ENCODE data around the gene ZNF445. TPM values are rescaled to one million over a fixed set of nuclear protein-coding genes. Genes with fewer than 3 reads are reported as not detected.
"Not testable (repeated sequence)": the region's sequence is repeated elsewhere in the genome, so short reads cannot be mapped to it uniquely, and the experiment has no call there.

The ZNF445 gene
- total RNA-seq, 4 donors from 2014 or later, result 4.6 to 10.1 (median 6.6) TPM

GRCh38 chr3:44420676-44421075, 56.8 kb downstream of the ZNF445 start:
- TF ChIP-seq CTCF (IDR thresholded peaks at IDR 0.05), result no peak
- no peak for ATAC-seq (ENCODE audit: low FRiP score)

GRCh38 chr3:44419923-44420650, 57.4 kb downstream of the ZNF445 start:
- ATAC-seq (ENCODE audit: low FRiP score), result no peak
- TF ChIP-seq CTCF (IDR thresholded peaks at IDR 0.05), result no peak
- DNase-seq (ENCODE audit: low spot score), result no peak

More at GRCh38 chr3:44420676-44421075, 56.8 kb downstream of the ZNF445 start:
- DNase-seq (ENCODE audit: low spot score), result no peak

GRCh38 chr3:44419116-44419922, 58.2 kb downstream of the ZNF445 start:
- no peak for TF ChIP-seq CTCF (IDR thresholded peaks at IDR 0.05)
- no peak for ATAC-seq (ENCODE audit: low FRiP score)
- DNase-seq (ENCODE audit: low spot score), result no peak

GRCh38 chr3:44418549-44418948, 58.9 kb downstream of the ZNF445 start:
- DNase-seq (ENCODE audit: low spot score) (no peak), ATAC-seq (ENCODE audit: low FRiP score) (no peak)
- TF ChIP-seq CTCF (IDR thresholded peaks at IDR 0.05), result no peak

GRCh38 chr3:44418118-44418517, 59.4 kb downstream of the ZNF445 start:
- not testable (repeated sequence) for ATAC-seq (ENCODE audit: low FRiP score); DNase-seq (ENCODE audit: low spot score)

GRCh38 chr3:44416031-44417030, 61.1 kb downstream of the ZNF445 start:
- TF ChIP-seq CTCF (IDR thresholded peaks at IDR 0.05), result no peak
- no peak for ATAC-seq (ENCODE audit: low FRiP score)
- DNase-seq (ENCODE audit: low spot score), result no peak

- no peak for DNase-seq (ENCODE audit: low spot score)
- no peak for TF ChIP-seq CTCF (IDR thresholded peaks at IDR 0.05)
- ATAC-seq (ENCODE audit: low FRiP score), result no peak
These were observed 62.0 kb downstream of the ZNF445 start for GRCh38 chr3:44415421-44415820.
